GM21447 (cell line): ENCODE data around the gene TMEM94.
"Not testable (repeated sequence)": the region's sequence is repeated elsewhere in the genome, so short reads cannot be mapped to it uniquely, and the experiment has no call there.

Source experiments
- ATAC-seq: cut with Tn5 transposase; IDR thresholded peaks from one replicate; pipeline ENCODE4 v1.9.1; 2021; ENCODE audit not compliant: unreplicated experiment

Gene TMEM94

DNA sequence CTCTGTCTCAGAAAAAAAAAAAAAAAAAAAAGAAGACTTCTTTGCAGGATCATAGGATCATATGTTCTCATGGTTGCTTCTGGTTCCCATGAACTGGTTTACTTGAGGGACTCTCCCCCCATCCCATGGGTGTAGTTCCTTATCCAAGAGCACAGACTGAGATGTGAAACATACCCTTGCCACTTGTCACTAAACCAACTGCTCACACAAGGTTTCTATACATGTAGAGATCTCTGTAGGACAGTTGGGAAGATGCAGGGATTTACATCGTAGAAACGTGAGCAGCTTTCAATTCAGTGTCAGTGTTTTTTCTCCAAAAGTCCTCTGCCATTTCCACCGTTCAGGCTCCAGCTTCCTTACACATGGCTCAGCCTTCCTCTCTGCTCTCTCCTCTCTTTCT, 11.1 kb upstream of the TMEM94 start:
- no peak for ATAC-seq

DNA sequence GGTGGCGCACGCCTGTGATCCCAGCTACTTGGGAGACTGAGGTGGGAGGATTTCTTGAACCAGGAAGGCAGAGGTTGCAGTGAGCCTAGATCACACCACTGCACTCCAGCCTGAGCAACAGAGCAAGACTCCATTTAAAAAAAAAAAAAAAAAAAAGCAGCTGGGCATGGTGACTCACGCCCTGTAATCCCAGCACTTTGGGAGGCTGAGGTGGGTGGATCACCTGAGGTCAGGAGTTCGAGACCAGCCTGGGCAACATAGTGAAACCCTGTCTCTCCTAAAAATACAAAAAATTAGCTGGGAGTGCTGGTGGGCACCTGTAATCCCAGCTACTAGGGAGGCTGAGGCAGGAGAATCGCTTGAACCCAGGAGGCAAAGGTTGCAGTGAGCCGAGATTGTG, 10.5 kb upstream of the TMEM94 start:
- not testable (repeated sequence) for ATAC-seq

DNA sequence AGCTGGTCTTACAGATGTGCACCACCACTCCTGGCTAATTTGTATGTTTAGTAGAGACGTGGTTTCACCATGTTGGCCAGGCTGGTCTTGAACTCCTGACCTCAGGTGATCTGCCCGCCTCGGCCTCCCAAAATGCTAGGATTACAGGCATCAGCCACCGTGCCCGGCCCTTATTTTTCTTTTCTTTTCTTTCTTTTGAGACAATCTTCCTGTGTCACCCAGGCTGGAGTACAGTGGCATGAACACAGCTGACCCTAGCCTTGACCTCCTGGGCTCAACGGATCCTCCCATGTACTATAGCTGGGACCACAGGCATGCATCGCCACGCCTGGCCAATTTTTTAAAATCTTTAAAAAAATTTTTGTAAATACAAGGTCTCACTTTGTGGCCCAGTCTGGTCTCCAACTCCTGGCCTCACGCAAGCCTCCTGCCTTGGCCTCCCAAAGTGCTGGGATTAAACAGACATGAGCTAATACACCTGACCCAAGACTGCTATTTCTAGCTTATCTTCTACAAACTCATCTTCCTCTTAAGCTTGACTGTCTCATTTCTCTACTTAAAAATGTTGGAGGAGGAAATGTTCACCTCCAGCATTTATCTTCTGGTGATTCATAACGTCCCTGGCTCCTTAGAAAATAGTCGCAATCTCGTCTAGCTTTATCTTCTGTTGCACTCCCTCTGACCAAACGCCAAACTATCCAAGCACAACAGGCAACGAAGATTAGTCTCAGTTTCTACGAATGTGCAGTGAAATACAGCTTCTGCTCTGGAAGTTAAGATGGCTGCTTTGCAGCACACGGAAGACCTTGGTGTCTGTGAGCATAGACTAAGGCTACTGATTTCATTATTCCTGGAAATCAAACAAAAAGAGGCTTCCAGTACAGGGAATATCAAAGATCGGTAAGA, 8.2 kb upstream of the TMEM94 start:
- ATAC-seq, result no peak

DNA sequence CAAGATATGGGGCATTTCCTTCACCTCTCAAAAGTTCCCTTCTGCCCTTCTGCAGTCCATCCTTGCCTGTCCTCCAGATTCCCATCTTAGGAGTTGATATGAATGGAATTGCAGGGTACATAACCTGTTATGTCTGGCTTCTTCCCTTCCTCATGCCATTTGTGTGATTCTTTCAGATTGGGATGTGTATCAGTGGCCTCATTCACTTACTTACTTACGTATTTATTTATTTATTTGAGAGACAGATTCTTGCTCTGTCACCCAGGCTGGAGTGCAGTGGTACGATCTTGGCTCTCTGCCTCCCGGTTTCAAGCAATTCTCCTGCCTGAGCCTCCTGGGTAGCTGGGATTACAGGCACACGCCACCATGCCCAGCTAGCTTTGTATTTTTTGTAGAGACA, 6.2 kb upstream of the TMEM94 start:
- no peak for ATAC-seq

DNA sequence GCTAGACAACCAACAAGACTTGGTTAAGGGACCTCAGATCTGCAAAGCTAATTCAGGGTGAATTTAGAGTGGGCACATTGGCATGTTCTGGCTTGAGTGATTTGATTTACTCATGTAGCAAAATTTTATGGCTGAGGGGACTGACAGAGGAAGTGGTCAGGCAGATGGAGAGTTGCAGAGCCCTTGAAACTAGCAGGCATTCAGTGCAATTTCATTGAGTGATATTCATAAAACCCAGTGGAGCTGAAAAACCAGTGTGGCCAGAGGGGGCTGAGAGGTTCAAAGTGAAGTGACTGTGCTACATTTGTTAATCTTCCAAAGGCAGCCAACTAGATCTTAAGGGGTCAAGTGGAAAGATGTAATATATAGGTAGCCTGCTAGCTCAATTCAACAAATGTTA, 2.2 kb upstream of the TMEM94 start:
- no peak for ATAC-seq

DNA sequence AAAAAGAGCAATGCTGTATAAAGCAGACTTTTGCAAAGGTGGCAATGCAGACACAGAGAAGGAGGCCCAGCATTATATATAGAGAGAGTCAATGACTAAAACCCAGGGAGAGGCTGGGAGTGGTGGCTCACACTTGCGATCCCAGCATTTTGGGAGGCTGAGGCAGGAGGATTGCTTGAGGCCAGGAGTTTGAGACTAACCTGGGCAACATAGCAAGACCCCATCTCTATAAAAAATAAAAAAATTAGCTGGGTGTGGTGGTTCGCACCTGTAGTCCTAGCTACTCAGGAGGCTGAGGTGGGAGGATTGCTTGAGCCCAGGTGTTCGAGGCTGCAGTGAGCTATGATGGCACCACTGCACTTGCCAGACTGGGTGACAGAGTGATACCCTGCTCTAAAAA, 1.8 kb upstream of the TMEM94 start:
- ATAC-seq, result not testable (repeated sequence)

DNA sequence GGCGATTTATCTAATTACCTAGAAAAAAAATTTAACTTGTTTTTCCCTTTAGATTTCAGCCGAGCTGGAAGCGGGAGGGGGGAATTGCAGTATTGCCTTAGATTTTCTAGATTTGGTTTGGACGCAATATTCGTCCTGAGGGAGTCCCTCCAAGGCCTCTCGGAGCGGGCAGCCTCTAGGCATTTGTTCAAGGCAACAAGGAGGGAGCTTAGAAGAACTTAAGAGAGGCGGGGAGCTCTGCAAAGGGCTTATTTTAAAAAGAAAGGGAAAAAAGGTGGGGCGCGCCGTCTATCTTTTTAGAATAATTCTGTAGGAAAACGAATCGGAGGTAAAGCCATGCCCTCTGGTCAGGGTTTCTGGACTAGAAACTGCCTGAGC, 407 bp upstream of the TMEM94 start:
- no peak for ATAC-seq

DNA sequence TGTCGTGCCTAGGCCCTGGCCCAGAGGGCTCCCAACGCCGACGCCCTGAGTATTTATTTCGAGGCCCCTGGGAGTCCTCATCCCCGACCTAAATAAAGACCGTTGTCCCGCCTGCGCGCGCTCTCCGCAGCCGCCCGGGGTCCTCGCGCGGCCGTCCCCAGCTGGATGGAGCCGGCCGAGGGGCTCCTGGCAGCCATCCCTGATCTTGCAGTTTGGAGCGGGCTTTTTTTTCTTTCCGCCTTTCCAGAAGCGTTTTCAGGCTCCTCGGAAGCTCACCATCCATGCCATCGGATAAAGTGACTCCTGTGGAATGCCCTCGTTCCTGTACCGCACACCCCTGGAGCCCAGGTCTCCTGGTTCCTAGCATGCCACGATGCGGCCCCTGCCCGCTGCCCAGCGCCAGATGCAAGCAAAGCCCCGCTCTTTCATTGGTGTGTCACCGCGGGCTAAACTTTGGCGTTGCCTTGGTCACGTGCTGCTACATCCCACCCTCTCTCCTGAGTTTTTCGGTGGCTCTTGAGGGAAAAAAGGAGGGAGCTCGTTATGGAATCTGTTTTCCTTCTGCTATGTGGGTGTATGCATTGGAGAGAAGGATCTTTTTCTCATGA, 716 bp downstream of the TMEM94 start:
- ATAC-seq, result no peak

DNA sequence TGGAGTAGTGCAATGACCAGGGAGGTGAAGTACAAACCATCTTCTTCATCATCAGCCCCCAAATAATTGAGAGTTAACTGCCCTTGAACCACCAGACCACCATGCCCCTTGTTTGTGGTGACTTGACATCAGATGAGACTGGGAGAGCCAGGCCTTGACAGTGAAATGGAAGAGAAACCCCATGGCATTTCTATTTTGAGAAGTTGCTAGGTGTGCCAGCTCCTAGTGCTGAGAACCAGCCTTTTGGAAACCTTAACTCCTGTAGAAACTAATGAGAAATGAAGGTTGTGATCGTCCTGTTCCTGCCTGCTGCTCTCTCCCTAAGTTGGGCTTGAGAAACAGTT, 2.8 kb downstream of the TMEM94 start:
- no peak for ATAC-seq

DNA sequence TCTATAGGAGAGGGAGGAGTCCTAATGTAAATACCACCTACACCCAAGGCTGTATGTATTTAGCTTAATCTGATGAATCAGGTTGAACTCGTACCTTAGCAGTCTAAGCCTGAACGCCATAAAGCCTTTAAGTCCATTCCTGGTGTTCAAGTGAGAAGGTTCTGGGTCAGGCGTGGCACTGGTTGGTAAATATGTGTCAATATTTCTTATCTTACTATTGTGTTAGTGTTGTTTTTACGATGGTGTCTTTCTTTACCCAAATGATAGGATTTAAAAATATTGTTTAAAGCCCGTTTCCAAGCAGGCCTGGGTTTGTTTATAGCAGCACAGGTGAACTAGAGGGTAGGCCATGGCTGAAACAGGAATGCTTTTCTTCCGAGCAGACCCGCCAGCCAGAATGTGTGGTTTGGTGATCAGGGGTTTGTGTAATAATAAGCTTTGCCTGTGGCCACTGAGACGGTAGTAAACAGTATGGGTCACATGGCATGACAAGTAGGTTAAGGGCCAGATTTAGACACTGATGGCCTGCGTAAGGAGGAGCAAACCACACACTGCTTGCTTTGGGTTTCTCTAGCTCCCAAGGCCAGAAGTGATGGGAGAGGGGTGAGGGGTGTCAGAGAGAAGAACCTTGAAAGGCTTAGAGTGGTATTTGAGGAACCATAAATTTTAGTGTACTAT, 3.3 kb downstream of the TMEM94 start:
- no peak for ATAC-seq

DNA sequence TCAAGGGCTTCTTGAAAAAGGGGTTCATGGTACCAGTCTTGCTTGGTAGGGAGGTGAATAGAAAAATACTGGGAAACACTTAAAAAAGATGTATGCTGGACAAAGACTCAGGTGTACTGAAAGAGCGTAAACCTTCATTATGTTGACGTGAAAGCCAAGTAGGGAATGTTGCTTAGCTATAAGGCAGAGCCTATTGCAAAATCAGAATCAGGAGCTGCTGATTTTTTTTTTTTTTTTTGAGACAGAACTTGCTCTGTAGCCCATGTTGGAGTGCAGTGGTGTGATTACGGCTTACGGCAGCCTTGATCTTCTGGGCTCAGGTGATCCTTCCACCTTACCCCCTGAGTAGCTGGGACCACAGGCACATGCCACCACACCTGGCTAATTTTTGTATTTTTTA, 3.9 kb downstream of the TMEM94 start:
- no peak for ATAC-seq

DNA sequence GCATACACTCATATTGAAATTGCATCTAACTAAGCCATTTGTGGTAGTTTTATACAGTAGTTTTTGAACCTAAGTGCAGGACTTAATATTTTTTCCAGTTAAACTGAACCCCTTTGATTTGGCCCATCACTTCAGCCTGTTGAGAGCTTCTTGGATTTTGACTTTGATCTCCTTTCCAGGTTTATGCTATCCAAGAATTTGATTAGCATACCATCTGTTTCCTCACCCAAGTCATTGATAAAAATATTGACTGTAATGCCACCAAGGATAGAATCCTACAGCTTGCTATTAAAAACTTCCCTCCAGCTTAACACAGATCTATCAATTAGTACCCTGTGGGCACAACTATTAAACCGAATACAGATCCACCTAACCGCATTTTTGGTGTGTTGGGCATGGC, 7.2 kb downstream of the TMEM94 start:
- no peak for ATAC-seq

DNA sequence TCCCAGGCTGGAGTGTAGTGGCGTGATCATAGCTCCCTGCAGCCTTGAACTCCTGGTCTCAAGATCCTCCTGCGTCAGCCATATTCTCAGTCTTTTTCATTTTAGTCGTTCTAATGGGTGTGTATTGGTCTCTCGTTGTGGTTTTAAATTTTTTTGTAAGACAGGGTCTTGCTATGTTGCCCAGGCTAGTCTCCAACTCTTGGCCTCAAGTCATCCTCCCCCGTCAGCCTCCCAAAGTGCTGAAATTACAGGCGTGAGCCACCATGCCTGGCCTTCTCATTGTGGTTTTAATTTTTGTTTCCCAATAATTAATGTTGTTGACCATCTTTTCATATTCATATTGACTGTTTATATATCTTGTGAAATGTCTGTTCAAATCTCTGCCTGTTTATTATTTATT, 8.6 kb downstream of the TMEM94 start:
- ATAC-seq, result no peak

DNA sequence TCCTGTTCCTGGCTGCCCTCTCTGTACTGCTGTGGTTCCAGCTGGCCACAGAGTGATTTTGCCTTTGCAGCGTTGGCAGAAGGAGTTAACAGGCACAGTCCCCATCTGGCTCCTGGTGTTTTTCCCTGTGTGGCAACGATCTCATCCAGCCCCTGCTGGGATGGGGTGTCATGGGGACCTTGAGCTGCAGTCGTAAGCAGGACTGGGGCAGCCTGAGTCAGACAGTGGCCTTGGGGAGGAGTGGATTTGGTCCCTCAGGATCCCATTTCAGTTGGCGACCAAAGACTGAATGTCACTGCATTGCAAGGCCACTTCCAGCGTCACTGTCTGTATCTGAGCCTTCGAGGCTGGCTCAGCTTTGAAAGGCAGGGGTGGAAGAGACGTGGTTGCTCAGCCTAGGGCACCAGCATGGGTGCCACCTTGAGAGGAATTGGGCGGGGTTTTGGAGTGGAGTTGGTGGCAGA, 11.9 kb downstream of the TMEM94 start:
- no peak for ATAC-seq

DNA sequence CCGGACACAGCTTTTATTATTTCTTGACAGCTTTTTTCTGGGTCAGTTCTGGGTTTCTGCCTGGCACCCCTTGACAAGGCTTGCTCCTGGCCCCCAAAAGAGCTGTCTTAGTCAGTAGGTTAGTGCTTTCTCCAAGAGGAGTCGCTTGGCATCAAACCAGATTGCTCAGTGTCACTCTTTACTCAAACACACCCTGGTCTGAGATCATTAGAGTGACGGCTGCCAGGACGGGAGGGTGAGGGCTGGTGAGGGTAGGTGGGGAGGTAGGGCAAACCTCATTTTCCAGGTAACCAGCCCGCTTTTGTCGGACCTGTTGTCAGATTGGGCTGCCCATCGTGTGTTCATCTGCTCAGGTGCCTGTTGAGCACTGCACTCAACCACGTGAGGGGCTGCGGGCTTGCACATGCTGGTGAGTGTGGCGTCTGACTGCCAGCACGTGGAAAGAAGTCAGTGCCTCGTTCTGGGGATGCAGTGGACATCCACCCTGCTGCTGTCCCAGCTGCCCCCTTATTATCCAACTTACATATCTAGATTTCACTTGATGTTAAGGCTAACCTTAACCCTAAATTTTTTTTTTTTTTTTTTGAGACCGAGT, 12.4 kb downstream of the TMEM94 start:
- no peak for ATAC-seq

DNA sequence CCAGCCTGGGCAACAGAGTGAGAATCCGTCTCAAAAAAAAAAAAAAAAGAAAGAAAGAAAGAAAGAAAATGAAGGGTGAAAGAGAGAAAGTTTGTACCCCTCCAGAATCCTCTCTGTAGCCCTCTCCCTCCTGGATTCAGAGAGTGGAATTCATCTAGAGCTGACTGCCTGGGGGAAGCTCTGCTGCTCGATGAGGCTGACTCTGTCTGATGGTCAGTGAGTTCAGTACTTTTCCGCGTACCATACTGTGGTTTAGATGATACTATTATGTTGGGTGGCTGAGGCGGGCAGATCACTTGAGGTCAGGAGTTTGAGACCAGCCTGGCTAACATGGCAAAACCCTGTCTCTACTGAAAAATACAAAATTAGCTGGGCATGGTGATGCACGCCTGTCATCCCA, 14.8 kb downstream of the TMEM94 start:
- ATAC-seq, result no peak

DNA sequence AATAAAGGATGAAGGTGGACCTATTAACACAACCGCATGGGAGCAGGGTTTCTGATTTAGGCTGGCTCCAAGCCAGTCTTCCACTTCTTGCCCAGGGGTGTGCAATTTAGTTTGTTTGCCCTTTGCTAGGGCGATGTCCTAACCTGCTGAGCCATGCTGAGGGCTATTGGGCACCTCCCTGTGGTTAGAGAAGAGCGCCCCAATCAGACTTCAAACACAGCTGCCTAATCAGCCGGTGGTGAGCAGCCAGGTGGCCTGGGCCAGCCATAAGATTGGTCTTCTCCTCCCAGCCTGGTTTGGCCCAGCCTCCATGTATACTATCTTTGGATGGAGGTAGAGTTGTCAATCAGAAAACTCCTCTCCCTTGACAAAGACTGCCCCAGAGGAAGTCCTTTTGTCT, 15.7 kb downstream of the TMEM94 start:
- ATAC-seq, result no peak

DNA sequence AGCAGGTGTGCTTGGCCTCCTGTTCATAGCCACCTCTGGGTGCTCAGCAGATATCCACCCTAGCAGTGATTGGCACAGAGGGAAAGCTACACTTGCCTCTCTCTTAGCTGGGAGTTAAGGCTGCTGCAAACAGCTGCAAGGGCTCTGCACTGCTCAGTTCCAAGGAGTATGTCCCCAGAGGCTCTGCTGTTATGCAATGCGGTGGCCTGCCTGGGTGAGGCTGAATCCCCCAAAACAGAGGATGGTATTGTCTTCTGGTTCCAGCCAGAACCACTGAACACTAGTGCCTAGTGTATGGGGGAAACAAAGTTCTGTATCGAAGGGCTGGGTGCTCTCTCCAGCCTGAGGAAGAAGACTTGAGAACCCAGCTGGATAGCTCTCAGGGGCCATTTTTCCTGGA, 16.8 kb downstream of the TMEM94 start:
- ATAC-seq, result no peak

DNA sequence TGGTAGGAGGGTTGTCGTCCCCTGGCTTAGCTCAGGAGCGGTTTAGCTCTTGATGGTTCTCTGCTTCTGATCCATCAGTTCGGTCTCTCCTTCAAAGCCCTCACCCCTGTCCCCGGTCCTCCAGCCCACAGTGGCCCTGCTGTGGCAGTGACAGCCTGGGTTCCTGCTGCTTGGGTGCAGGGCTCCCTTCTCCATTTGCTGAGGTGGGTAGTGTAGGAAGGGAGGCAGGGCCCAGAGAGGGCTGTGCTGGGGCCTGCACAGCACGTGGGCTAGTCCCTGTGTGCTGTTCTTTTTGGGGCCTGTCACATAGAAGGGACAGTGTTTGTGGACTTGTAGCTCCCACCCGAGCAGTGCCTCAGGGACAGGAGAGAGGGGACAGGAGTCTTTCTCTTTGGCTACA, 18.3 kb downstream of the TMEM94 start:
- ATAC-seq, result no peak

DNA sequence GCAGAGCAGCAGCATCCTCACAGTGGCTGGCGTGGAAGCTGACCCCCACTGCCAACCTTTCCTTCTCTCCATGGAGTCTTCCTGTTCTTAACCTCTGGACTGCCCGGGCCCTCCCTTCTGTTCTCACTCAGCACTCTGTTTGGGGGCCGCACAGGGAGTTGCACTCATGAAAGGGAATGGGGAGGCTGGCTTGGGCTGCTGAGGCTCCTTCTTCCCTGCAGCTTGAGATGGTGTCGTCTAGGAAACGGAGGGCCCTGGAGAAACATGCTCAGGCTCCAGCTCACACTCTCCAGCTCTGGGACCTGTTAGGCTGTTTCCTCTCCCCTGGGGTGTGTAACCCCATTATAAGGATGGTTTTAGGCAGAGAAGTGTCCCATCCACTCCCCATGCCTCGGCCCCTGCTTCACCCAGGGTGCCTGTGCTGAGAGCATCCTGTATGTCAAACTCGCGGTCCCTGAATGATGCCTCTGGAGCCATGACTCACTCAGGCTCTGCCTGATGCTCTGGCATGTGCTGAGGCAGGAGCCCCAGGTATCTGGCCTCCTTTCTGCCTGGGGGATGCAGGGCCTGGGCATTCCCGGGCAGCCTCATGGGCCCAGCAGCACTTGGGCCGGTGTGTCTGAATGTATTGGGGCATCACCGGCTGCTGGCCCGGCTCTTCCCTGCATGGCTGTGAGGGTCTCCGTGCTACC, 18.9 kb downstream of the TMEM94 start:
- ATAC-seq, result no peak

DNA sequence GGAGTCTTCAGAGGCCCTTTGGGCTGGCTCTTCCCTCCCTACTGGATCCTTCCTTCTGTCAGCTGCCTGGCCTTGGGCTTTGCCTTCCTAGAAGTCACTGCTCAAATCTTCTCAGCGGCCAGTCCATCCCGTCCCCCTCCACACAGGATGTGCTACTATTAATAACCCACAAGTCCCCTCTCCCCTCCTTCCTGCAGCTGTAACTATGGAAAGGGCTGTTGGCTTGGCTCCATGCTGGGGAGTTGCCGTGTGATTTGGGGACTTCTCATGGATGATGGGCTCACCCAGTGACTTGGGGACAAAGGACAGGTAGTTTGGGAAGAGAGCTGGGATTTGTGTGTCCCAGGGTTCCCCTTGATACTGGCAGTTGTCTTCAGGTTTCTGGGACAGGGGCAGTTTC, 19.4 kb downstream of the TMEM94 start:
- ATAC-seq, result no peak
